ENCODE results near the gene CAMSAP2.

DNA sequence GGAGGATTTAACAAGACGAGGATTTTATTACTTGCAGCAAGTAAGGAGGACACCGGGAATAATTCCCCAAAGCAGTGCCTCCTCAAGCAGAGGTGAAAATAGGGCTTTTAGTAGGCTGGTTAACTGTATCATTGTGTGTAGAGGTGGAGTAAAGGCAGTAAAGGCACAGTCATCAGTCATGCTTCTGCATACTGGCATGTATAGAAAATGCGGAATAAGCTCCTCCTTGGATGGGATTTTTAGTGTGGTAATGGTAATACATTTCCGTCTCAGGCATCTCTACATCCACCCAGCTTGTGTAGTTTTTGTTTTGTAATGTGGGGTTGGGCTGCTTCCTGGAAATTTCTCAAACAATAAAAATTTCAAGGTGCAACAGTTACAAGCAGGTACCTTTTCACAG lies 106.7 kb downstream of the CAMSAP2 start:
- TF ChIP-seq, protein P1, sequence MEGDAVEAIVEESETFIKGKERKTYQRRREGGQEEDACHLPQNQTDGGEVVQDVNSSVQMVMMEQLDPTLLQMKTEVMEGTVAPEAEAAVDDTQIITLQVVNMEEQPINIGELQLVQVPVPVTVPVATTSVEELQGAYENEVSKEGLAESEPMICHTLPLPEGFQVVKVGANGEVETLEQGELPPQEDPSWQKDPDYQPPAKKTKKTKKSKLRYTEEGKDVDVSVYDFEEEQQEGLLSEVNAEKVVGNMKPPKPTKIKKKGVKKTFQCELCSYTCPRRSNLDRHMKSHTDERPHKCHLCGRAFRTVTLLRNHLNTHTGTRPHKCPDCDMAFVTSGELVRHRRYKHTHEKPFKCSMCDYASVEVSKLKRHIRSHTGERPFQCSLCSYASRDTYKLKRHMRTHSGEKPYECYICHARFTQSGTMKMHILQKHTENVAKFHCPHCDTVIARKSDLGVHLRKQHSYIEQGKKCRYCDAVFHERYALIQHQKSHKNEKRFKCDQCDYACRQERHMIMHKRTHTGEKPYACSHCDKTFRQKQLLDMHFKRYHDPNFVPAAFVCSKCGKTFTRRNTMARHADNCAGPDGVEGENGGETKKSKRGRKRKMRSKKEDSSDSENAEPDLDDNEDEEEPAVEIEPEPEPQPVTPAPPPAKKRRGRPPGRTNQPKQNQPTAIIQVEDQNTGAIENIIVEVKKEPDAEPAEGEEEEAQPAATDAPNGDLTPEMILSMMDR (IDR thresholded peaks at IDR 0.05; ENCODE audit: low read length): no peak
- no peak for TF ChIP-seq EZH2 (optimal IDR thresholded peaks at IDR 0.05; ENCODE audit: low read depth, low read length)
